NB4 (cell line): ENCODE results near the gene SREK1IP1.

ENCODE experiments used
- MYC ChIP-seq: IDR thresholded peaks from 2 replicates; pipeline ENCODE4 v1.6.1; 2011; ENCODE audit warnings: low read depth, low read length
- POLR2A ChIP-seq: IDR thresholded peaks from 2 replicates; pipeline ENCODE4 v1.6.1; 2011; ENCODE audit warnings: mild to moderate bottlenecking; ENCODE audit not compliant: insufficient read length; ENCODE audit errors: extremely low read depth

DNA sequence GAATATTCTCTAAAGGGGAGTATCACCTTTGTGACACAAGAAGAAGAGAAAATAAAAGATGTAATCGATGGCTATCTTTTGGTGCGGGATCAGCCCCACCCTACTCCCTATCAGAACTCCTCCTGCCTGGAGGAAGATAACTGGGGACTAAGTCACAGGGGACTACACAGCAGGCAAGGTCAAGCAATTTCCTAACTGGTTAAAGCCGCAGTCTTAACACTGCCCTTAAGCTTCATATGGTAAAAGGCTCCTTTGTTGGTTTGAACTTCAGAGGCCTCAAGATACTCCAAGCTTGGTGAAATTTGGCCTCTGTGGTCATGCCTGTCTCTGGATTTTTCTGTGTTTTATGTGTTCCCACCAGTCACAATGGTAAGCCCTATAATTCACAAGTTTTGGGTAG is 79.5 kb downstream of the SREK1IP1 start:
- TF ChIP-seq POLR2A (no peak), MYC (no peak)
